GM18870 (cell line): Measurements from ENCODE around the gene PROM2.
"Not testable (repeated sequence)": the region's sequence is repeated elsewhere in the genome, so short reads cannot be mapped to it uniquely, and the experiment has no call there.

Experiments used
- ATAC-seq: cut with Tn5 transposase; IDR thresholded peaks from one replicate; pipeline ENCODE4 v1.9.1; 2021; ENCODE audit warnings: moderate library complexity; ENCODE audit not compliant: unreplicated experiment

The PROM2 gene, protein sequence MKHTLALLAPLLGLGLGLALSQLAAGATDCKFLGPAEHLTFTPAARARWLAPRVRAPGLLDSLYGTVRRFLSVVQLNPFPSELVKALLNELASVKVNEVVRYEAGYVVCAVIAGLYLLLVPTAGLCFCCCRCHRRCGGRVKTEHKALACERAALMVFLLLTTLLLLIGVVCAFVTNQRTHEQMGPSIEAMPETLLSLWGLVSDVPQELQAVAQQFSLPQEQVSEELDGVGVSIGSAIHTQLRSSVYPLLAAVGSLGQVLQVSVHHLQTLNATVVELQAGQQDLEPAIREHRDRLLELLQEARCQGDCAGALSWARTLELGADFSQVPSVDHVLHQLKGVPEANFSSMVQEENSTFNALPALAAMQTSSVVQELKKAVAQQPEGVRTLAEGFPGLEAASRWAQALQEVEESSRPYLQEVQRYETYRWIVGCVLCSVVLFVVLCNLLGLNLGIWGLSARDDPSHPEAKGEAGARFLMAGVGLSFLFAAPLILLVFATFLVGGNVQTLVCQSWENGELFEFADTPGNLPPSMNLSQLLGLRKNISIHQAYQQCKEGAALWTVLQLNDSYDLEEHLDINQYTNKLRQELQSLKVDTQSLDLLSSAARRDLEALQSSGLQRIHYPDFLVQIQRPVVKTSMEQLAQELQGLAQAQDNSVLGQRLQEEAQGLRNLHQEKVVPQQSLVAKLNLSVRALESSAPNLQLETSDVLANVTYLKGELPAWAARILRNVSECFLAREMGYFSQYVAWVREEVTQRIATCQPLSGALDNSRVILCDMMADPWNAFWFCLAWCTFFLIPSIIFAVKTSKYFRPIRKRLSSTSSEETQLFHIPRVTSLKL

DNA sequence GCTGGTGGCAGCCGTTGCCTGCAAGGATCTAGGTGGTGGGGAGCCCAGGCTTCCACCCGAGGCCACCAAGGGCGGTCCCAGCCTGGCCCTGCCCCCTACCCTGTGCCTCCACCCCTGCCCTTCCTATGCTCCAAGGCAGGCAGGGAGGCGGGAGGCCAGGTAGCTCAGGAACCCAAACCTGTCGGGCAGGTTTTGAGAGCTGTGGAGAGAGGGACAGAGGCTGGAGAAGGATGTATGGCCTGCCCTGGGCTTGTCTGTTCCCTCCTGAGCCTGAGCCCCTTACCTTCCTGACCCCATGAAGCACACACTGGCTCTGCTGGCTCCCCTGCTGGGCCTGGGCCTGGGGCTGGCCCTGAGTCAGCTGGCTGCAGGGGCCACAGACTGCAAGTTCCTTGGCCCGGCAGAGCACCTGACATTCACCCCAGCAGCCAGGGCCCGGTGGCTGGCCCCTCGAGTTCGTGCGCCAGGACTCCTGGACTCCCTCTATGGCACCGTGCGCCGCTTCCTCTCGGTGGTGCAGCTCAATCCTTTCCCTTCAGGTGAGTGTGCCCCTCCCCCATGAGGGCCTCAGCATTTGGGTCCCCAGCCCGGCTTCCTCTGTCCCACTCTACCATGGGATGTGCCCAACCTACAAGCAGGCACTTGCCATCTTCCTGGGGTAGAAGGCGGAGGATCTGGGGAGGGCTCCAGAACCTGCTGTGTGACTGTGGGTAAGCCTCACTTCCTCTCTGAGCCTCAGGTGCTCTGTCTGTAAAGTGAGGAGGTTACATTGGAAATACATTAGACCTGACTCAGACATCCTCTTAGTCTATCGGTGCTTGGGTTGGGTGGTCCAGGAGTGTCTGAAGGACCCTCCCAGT lies at the start of gene PROM2:
Gene PROM2, plus strand, starts transcription at position 159 of the 860 bp plus-strand sequence. Its CDS starts 137 bp downstream, at position 296.
- no peak for ATAC-seq

DNA sequence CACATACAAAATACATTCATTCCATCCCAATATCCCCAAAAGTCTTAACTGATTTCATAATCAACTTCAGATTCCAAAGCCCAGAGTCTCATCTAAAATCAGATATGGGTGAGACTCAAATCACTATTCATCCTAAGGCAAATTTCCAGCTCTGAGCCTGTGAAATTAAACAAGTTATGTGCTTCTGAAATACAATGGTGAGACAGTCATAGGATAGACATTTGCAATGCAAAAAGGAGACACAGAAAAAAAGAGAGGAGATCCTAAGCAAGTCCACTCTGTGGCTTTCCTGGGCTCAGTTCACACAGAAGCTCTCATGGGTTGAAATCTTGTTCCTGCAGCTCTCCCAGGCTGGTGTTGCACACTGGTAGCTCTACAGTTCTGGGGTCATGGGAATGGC lies 48.6 kb upstream of the PROM2 start:
- no peak for ATAC-seq

GRCh38 chr2:95231723-95232122 lies 42.5 kb upstream of the PROM2 start:
- ATAC-seq = no peak

GRCh38 chr2:95232232-95232631 lies 42.0 kb upstream of the PROM2 start:
- no peak for ATAC-seq

GRCh38 chr2:95234286-95234785 lies 39.9 kb upstream of the PROM2 start:
- no peak for ATAC-seq

DNA sequence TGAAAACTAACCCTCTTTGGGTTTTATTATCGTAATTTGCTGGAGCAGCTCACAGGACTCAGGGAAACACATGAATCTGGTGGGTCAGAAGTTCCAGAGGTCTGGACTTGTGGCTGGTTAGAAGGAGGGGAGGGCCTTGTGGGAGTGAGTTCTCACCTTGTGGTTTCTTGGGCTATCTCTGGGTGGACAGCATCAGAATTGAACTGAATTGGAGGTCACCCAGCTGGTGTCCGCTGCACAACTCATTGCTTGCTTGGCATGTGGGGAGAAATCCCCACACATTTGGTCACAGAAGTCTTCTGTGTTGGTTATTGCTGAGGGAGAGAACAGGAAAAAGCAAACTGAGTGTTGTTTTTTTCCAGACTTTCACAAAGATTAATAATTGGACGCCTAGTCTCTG lies 39.4 kb upstream of the PROM2 start:
- no peak for ATAC-seq

- no peak for ATAC-seq
These were observed 36.1 kb upstream of the PROM2 start for GRCh38 chr2:95238131-95238530.

- no peak for ATAC-seq
These were observed 34.2 kb upstream of the PROM2 start for GRCh38 chr2:95240091-95240490.

- ATAC-seq = no peak
These were observed 33.7 kb upstream of the PROM2 start for GRCh38 chr2:95240556-95240955.

GRCh38 chr2:95242084-95242483 lies 32.2 kb upstream of the PROM2 start:
- not testable (repeated sequence) for ATAC-seq

DNA sequence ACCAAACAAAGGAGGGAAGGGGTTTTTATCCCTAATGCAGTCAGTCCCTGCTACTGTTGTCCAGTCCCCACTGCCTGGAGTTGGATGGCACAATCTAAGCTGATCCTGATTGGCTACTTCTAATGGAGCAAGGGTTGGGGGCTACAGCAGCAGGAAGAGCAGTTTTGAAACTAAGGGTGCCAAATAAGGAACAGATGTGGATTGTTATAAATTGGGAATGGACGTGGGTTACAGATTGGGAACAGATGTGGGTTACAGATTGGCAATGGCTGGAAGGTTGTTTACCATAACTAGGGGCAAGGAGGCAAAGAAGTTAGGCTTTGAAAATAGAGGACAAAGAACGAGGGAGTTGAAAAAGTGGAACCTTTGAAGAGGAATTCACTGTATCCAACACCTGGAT lies 16.0 kb upstream of the PROM2 start:
- ATAC-seq = no peak

GRCh38 chr2:95260028-95261023 lies 13.9 kb upstream of the PROM2 start:
- no peak for ATAC-seq

GRCh38 chr2:95261602-95262001 lies 12.6 kb upstream of the PROM2 start:
- no peak for ATAC-seq

DNA sequence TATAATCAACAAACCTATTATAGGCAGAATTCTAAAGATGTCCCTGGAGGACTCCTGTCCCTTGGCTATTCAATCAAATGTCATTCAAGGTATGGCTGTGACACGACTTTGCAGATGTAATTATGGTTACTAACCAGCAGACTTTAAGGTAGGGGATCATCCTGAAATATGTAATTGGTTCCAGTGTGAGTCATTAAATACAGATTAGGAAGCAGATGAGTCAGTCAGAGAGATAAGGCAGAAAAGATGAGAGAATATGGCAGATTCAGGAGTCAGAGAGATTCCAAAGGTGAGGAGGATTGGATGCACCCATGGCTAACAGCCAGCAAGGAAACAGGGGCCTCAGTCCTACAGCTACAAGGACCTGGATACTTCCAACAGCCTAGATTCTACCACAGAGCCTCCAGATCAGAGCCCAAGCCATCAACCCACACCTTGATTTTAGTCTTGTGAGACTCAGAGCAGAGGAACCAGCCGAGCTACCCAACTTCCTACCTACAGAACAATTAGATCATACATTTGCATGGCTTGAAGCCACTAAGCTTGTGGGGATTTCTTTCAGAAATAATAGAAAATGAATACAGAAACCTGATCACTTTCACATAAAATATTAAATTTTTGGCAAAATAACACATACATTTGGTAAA lies 11.2 kb upstream of the PROM2 start:
- no peak for ATAC-seq

- no peak for ATAC-seq
These were observed 9.6 kb upstream of the PROM2 start for GRCh38 chr2:95264624-95265023.

- ATAC-seq = no peak
These were observed 9.1 kb upstream of the PROM2 start for GRCh38 chr2:95265182-95265581.

DNA sequence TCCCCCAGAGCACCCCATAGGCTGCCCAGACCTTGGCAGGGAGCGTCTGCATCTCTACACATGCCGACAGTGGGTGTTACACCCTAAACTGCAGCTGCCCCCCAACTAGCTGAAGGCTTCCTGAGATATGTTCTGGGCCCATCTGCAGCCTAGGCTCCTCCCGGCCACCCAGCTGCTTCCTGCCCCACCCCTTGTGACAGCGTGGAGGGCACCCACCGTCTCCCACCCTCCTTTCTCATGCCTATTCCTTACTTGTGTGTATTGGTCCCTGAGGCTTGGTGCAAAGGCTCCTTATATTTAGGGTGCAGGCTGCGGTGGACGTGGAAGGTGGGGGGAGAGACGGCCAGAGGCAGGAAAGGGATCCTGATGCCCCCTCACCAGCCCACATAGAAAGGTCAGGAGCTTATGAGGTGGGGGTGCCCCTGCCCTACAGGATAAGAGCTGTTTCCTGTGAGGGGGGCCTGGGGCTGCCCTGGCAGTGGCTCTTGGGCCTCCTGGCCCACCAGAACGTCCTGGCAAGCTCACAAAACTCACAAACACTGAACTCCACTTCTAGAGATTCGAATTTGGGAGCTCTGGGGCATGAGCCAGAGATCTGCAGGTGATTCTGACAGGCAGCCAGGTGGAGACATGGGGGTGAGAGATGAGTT lies 7.3 kb upstream of the PROM2 start:
- ATAC-seq = no peak

- no peak for ATAC-seq
These were observed 6.6 kb upstream of the PROM2 start for GRCh38 chr2:95267458-95268210.
